ENCODE results near the gene NR3C2.
"Not testable (repeated sequence)": the region's sequence is repeated elsewhere in the genome, so short reads cannot be mapped to it uniquely, and the experiment has no call there.

The NR3C2 gene

GRCh38 chr4:148364525-148364924 lies 77.7 kb downstream of the NR3C2 start:
- DNase-seq, result no peak

- no peak for DNase-seq
Observed at GRCh38 chr4:148359769-148360168, 82.4 kb downstream of the NR3C2 start.

- no peak for DNase-seq
Observed at GRCh38 chr4:148355442-148356123, 86.6 kb downstream of the NR3C2 start.

GRCh38 chr4:148354186-148354585 lies 88.0 kb downstream of the NR3C2 start:
- DNase-seq, result no peak

GRCh38 chr4:148353571-148353970 lies 88.6 kb downstream of the NR3C2 start:
- DNase-seq, result no peak

GRCh38 chr4:148349153-148349552 lies 93.1 kb downstream of the NR3C2 start:
- DNase-seq, result no peak

GRCh38 chr4:148346657-148347056 lies 95.6 kb downstream of the NR3C2 start:
- DNase-seq, result no peak

- DNase-seq, result no peak
Observed at GRCh38 chr4:148345509-148345908, 96.7 kb downstream of the NR3C2 start.

GRCh38 chr4:148344941-148345340 lies 97.3 kb downstream of the NR3C2 start:
- no peak for DNase-seq

- no peak for DNase-seq
Observed at GRCh38 chr4:148344352-148344751, 97.9 kb downstream of the NR3C2 start.

GRCh38 chr4:148341980-148342800 lies 100.0 kb downstream of the NR3C2 start:
- no peak for DNase-seq

- DNase-seq, result no peak
Observed at GRCh38 chr4:148335133-148335532, 107.1 kb downstream of the NR3C2 start.

- no peak for DNase-seq
Observed at GRCh38 chr4:148333265-148333664, 108.9 kb downstream of the NR3C2 start.

- DNase-seq, result no peak
Observed at GRCh38 chr4:148332486-148332885, 109.7 kb downstream of the NR3C2 start.

GRCh38 chr4:148330724-148331123 lies 111.5 kb downstream of the NR3C2 start:
- no peak for DNase-seq

GRCh38 chr4:148330161-148330560 lies 112.1 kb downstream of the NR3C2 start:
- no peak for DNase-seq

- DNase-seq, result no peak
Observed at GRCh38 chr4:148329751-148330150, 112.5 kb downstream of the NR3C2 start.

GRCh38 chr4:148327683-148328082 lies 114.5 kb downstream of the NR3C2 start:
- DNase-seq, result no peak

GRCh38 chr4:148323316-148323715 lies 118.9 kb downstream of the NR3C2 start:
- not testable (repeated sequence) for DNase-seq

- DNase-seq, result no peak
Observed at GRCh38 chr4:148315049-148315448, 127.2 kb downstream of the NR3C2 start.

- DNase-seq, result no peak
Observed at GRCh38 chr4:148312956-148313490, 129.2 kb downstream of the NR3C2 start.

- DNase-seq, result no peak
Observed at GRCh38 chr4:148311526-148311925, 130.7 kb downstream of the NR3C2 start.

GRCh38 chr4:148310756-148311155 lies 131.5 kb downstream of the NR3C2 start:
- DNase-seq, result no peak

GRCh38 chr4:148305751-148306150 lies 136.5 kb downstream of the NR3C2 start:
- no peak for DNase-seq

Data from activated effector memory CD4-positive, alpha-beta T cell treated with Interleukin-2 at 50 U/mL for 16 hours (primary cell).